H1 (cell line): ENCODE data around the gene SLC28A1. TPM values are rescaled to one million over a fixed set of nuclear protein-coding genes. Genes with fewer than 3 reads are reported as not detected.
A peak's percentile ranks its signal among the peaks of the same experiment; 100 is the strongest.

Source experiments
- CTCF ChIA-PET: fragments of 300-600 bp; sonication (Branson Sonifier 250); formaldehyde crosslinking; loops from one replicate; lab custom pipeline; 2021; ENCODE audit not compliant: partially characterized antibody; lab: Charles Lee
- POLR2A ChIA-PET: fragments of 300-600 bp; sonication (Branson Sonifier 250); formaldehyde crosslinking; loops from one replicate; lab custom pipeline; 2021; ENCODE audit warnings: inconsistent platforms; ENCODE audit not compliant: partially characterized antibody; lab: Charles Lee
- DNase-seq, 2 experiments: peaks; one replicate each; pipeline versions ENCODE4 v3.0.0 to v3.0.0-alpha.2; 2010 to 2022; ENCODE audit warnings: low spot score in 2 of 2, low read depth in 1 of 2, mixed read lengths in 1 of 2
- FAIRE-seq: peaks from 2 replicates; lab custom pipeline; 2011; peaks lifted over from hg19 to GRCh38; lab: Jason Lieb, UNC
- H2AFZ ChIP-seq: 2 replicates; pipeline ENCODE4 v1.8.1; 2012; ENCODE audit warnings: low read length, inconsistent platforms
- H2AK5ac ChIP-seq: 2 replicates; pipeline ENCODE4 v1.6.1; 2013; ENCODE audit warnings: low read depth, low read length
- H2BK120ac ChIP-seq: replicated peaks from 2 replicates; pipeline ENCODE3; 2013; ENCODE audit warnings: low read depth, low read length, inconsistent platforms
- H2BK12ac ChIP-seq: 2 replicates; pipeline ENCODE4 v1.6.1; 2013; ENCODE audit warnings: low read depth, low read length
- H2BK15ac ChIP-seq: 2 replicates; pipeline ENCODE4 v1.6.1; 2013; ENCODE audit warnings: low read length
- H2BK20ac ChIP-seq: 2 replicates; pipeline ENCODE4 v1.6.1; 2013; ENCODE audit warnings: low read length
- H2BK5ac ChIP-seq: 2 replicates; pipeline ENCODE4 v1.6.1; 2013; ENCODE audit warnings: low read depth, low read length
- H3K14ac ChIP-seq: 2 replicates; pipeline ENCODE4 v1.6.1; 2013; ENCODE audit warnings: inconsistent platforms; ENCODE audit not compliant: insufficient read length
- H3K18ac ChIP-seq: 2 replicates; pipeline ENCODE4 v1.6.1; 2013; ENCODE audit warnings: low read length; ENCODE audit errors: extremely low read depth
- H3K23ac ChIP-seq: 2 replicates; pipeline ENCODE4 v1.6.1; 2013; ENCODE audit warnings: inconsistent platforms; ENCODE audit not compliant: insufficient read length
- H3K23me2 ChIP-seq: 2 replicates; pipeline ENCODE4 v1.6.1; 2013; ENCODE audit warnings: low read depth, low read length
- H3K27ac ChIP-seq: 2 replicates; pipeline ENCODE4 v1.6.1; 2011; ENCODE audit warnings: low read depth, low read length, inconsistent platforms
- H3K27me3 ChIP-seq, 4 experiments: replicated peaks in 1 of 4; 1 replicate in 1 of 4; 2 replicates in 3 of 4; pipeline versions ENCODE4 v1.6.1 to v1.8.1; 2011 to 2013; ENCODE audit warnings: low read length in 3 of 4, mild to moderate bottlenecking in 3 of 4, inconsistent platforms in 2 of 4, mixed read lengths in 2 of 4, moderate library complexity in 1 of 4; ENCODE audit not compliant: control insufficient read depth in 3 of 4, insufficient read depth in 3 of 4; ENCODE audit errors: extremely low read depth in 1 of 4
- H3K36me3 ChIP-seq, 4 experiments: 2 replicates each; pipeline versions ENCODE4 v1.6.1 to v1.8.1; 2011 to 2013; ENCODE audit warnings: mild to moderate bottlenecking in 4 of 4, low read length in 3 of 4, moderate library complexity in 2 of 4, control low read depth in 1 of 4, inconsistent platforms in 1 of 4; ENCODE audit not compliant: insufficient read depth in 4 of 4, control insufficient read depth in 2 of 4
- H3K4ac ChIP-seq: replicated peaks from 2 replicates; pipeline ENCODE3; 2013; ENCODE audit warnings: low read length, low read depth, mixed read lengths, inconsistent platforms; ENCODE audit not compliant: insufficient read length
- H3K4me1 ChIP-seq, 4 experiments: replicated peaks in 1 of 4; 1 replicate in 1 of 4; 2 replicates in 3 of 4; pipeline versions ENCODE4 v1.6.1 to v1.8.1; 2011 to 2013; ENCODE audit warnings: low read length in 3 of 4, inconsistent platforms in 2 of 4, mixed read lengths in 1 of 4; ENCODE audit not compliant: insufficient read depth in 4 of 4, control insufficient read depth in 3 of 4
- H3K4me2 ChIP-seq, 2 experiments: 2 replicates each; pipeline versions ENCODE4 v1.6.1 to v1.8.1; 2011 to 2013; ENCODE audit warnings: low read depth in 2 of 2, low read length in 2 of 2, control low read depth in 1 of 2, inconsistent platforms in 1 of 2, mild to moderate bottlenecking in 1 of 2; ENCODE audit not compliant: insufficient read depth in 1 of 2
- H3K4me3 ChIP-seq, 4 experiments: fragments of 200-600, 300-600 bp in 1 of 4; sonication (generic), shearing (Covaris generic), sonication (Bioruptor Twin) in 1 of 4; 2 replicates each; pipeline versions ENCODE4 v1.5.1 to v1.8.1; 2011 to 2016; ENCODE audit warnings: low read length in 4 of 4, low read depth in 3 of 4, control low read depth in 2 of 4, inconsistent platforms in 2 of 4, mild to moderate bottlenecking in 2 of 4, mixed read lengths in 1 of 4, moderate library complexity in 1 of 4; ENCODE audit not compliant: insufficient read depth in 2 of 4; ENCODE audit errors: extremely low read depth in 1 of 4
- H3K56ac ChIP-seq: replicated peaks from 2 replicates; pipeline ENCODE3; 2013; ENCODE audit warnings: low read depth, mild to moderate bottlenecking, mixed read lengths, low read length, inconsistent platforms; ENCODE audit not compliant: insufficient read length
- H3K79me1 ChIP-seq: 2 replicates; pipeline ENCODE4 v1.6.1; 2013; ENCODE audit warnings: low read depth, low read length, control low read depth
- H3K79me2 ChIP-seq, 2 experiments: 2 replicates each; pipeline versions ENCODE4 v1.6.1 to v1.8.1; 2012 to 2013; ENCODE audit warnings: low read length in 2 of 2, mild to moderate bottlenecking in 2 of 2, inconsistent platforms in 1 of 2; ENCODE audit not compliant: insufficient read depth in 2 of 2, control insufficient read depth in 1 of 2
- H3K9ac ChIP-seq, 4 experiments: replicated peaks in 1 of 4; 1 replicate in 1 of 4; 2 replicates in 3 of 4; pipeline versions ENCODE4 v1.6.1 to v1.8.1; 2011 to 2013; ENCODE audit warnings: low read depth in 3 of 4, low read length in 3 of 4, control low read depth in 2 of 4, mild to moderate bottlenecking in 2 of 4, moderate library complexity in 2 of 4, inconsistent platforms in 1 of 4; ENCODE audit errors: extremely low read depth in 1 of 4
- H3K9me3 ChIP-seq, 2 experiments: 2 replicates each; pipeline versions ENCODE4 v1.6.1 to v1.8.1; 2012 to 2013; ENCODE audit warnings: mild to moderate bottlenecking in 2 of 2, moderate library complexity in 2 of 2, control low read depth in 1 of 2, inconsistent platforms in 1 of 2, low read depth in 1 of 2, low read length in 1 of 2, mixed read lengths in 1 of 2; ENCODE audit not compliant: insufficient read depth in 2 of 2
- H4K20me1 ChIP-seq, 2 experiments: replicated peaks in 1 of 2; 2 replicates each; pipeline versions ENCODE3 to v1.8.1; 2011 to 2013; ENCODE audit warnings: inconsistent platforms in 2 of 2, low read length in 2 of 2, mild to moderate bottlenecking in 1 of 2; ENCODE audit not compliant: insufficient read depth in 2 of 2, control insufficient read depth in 1 of 2
- H4K5ac ChIP-seq: 2 replicates; pipeline ENCODE4 v1.6.1; 2013; ENCODE audit warnings: low read length, low read depth, mixed read lengths, inconsistent platforms; ENCODE audit not compliant: insufficient read length
- H4K8ac ChIP-seq: 2 replicates; pipeline ENCODE4 v1.8.0; 2013; ENCODE audit warnings: mild to moderate bottlenecking, moderate library complexity, low read length, inconsistent platforms; ENCODE audit not compliant: insufficient read depth; ENCODE audit errors: extremely low read depth
- H4K91ac ChIP-seq: replicated peaks from 2 replicates; pipeline ENCODE3; 2013; ENCODE audit warnings: low read length, mixed read lengths, inconsistent platforms; ENCODE audit not compliant: insufficient read length
- EZH2 ChIP-seq: fragments of 200-600 bp; sonication (generic); IDR thresholded peaks from 2 replicates; pipeline ENCODE4 v1.7.1; 2012; ENCODE audit warnings: low read depth, mild to moderate bottlenecking, moderate library complexity, low read length, inconsistent platforms; ENCODE audit not compliant: severe bottlenecking
- RNF2 ChIP-seq: fragments of 200-900, 300-1000 bp; sonication (generic); IDR thresholded peaks from 2 replicates; pipeline ENCODE4 v1.7.1; 2016; ENCODE audit warnings: borderline replicate concordance, low read depth, mild to moderate bottlenecking, antibody characterized with exemption, low read length; ENCODE audit not compliant: poor library complexity, severe bottlenecking; ENCODE audit errors: missing control alignments
- SAP30 ChIP-seq: fragments of 300-600 bp; sonication (generic); IDR thresholded peaks from 2 replicates; pipeline ENCODE4 v1.7.1; 2012; ENCODE audit warnings: low read length, moderate library complexity, mild to moderate bottlenecking, inconsistent platforms; ENCODE audit not compliant: insufficient read depth, insufficient replicate concordance
- SIX5 ChIP-seq: IDR thresholded peaks from 2 replicates; pipeline ENCODE4 v1.6.1; 2011; ENCODE audit warnings: mild to moderate bottlenecking, low read depth, low read length
- WGBS, 2 experiments: shearing (Covaris generic) in 1 of 2; methylation state at CpG; one replicate each; pipeline versions ENCODE4 v1.1.6 to v1.1.7; 2013 to 2015; ENCODE audit warnings: low lambda C conversion rate in 2 of 2, mixed read lengths in 2 of 2, inconsistent platforms in 1 of 2, low coverage in 1 of 2, missing lambda C conversion rate in 1 of 2; ENCODE audit not compliant: insufficient replicate concordance in 2 of 2, insufficient coverage in 1 of 2, insufficient read length in 1 of 2; ENCODE audit errors: extremely low coverage in 1 of 2, missing lambda C conversion rate in 1 of 2; 5-methylcytosine and 5-hydroxymethylcytosine counted together
- polyA plus RNA-seq, 7 experiments: library from polyadenylated mRNA; depleted of rRNA in 3 of 7; stranded (reverse) in 5 of 7; unstranded in 2 of 7; fragments of >200 nt in 5 of 7; fragments of 200-250 nt in 2 of 7; gene quantifications; 1 replicate in 5 of 7; 2 replicates in 1 of 7; 4 replicates in 1 of 7; pipeline versions ENCODE4 v1.2.1 to v1.2.3, GENCODE V29; 2011 to 2013; ENCODE audit warnings: missing spikeins in 2 of 7, mixed read lengths in 2 of 7
- total RNA-seq: library from RNA; stranded (reverse); fragmentation: NEBNext Ultra II Directional; extraction: Animal tissue kit (Norgen Biotek cat#: 25700); gene quantifications from 2 replicates; pipeline ENCODE4 v1.2.1, GENCODE V29; 2021

SLC28A1 gene
- total and polyA plus RNA-seq, 2 of the 8 experiments (the other 6 are each of a cell fraction or from before 2014, with no cell fraction given): 0.09 TPM; not detected in 1

DNA sequence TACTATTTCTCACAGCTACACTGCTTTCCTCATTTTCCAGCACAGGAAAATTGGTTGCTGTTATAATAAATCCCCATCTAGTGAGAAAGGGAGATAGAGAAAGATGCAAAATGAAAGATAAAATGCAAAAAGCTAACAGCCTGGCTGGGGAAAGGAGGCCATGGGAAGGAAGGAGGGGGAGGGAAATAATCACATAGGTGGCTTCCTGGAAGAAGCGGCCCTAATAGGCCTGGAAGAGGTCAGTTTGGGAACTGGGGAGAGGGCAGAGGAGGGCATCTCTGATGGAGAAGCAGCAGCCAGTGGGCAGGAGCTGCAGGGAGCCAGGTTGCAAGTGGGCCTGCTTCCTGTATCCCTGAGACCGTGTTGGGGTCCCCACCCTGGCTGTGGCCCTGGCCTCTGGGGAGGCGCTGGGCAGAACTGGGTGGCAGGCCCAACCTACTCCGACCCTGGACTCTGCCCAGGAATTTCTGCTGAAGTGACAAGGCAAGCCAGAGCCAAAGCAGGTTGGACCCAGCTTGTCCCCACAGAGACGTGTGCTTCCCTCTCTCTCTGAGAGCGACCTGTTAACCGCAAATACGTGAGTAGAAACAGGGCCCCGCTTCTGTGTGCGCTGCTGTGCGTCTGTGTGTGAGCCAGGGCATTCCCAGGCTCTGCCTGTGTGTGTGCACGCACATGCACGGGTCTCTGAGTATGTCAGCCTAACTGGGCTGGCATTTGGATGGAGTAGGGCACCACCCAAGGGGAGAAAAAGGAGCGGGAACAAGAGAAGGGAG lies 1.9 kb downstream of the SLC28A1 start:
- Histone ChIP-seq H2BK12ac (peak overlapping the region; percentile 55; the same call in 1 of the 2 replicates), H2AFZ (no peak overlapping the region), H3K79me1 (no peaks in the 10 kb centered on the region), H4K8ac (no peak overlapping the region), H3K56ac (no peak overlapping the region), H3K18ac (no peak overlapping the region), H3K23me2 (no peaks in the 10 kb centered on the region), H3K79me2 (no peaks in the 10 kb centered on the region), H2BK20ac (no peak overlapping the region), H3K14ac (no peak overlapping the region), H3K27ac (no peak overlapping the region), H2BK5ac (no peak overlapping the region), H3K9ac (no peak overlapping the region), H4K20me1 (no peaks in the 10 kb centered on the region), H3K4ac (no peak overlapping the region), H3K4me1 (peaks cover 0 to 8% (median 1%) of the 10 kb centered on the region in 4 experiments; a peak in 4 of 7 replicates), H3K23ac (no peak overlapping the region), H3K4me2 (no peak overlapping the region), H2BK15ac (no peak overlapping the region), H3K9me3 (no peaks in the 10 kb centered on the region), H3K27me3 (0 out of 7 replicates have a peak, but pooled peaks cover 0 to 3% (median 0%) of the 10 kb centered on the region in 4 experiments), H2BK120ac (no peak overlapping the region), H3K4me3 (no peak overlapping the region), H4K91ac (no peak overlapping the region), H3K36me3 (no peaks in the 10 kb centered on the region), H2AK5ac (no peak overlapping the region), H4K5ac (no peak overlapping the region)
- WGBS, 2 experiments: 88% methylated on average over 10 of the region's 14 CpGs; no CpG with 5 or more reads in 1 of the 2 experiments
- CTCF ChIA-PET: interaction anchor here (0.7 to 1.4 kb wide), 4 partner anchors 8 to 42 kb away, joined by 3 to 6 read pairs (median 4); no protein-coding TSS in a partner anchor
- DNase-seq (no peak), FAIRE-seq (no peak)
- TF ChIP-seq RNF2 (no peak), SAP30 (no peak), SIX5 (no peak), EZH2 (no peak)
- POLR2A ChIA-PET: interaction anchor here (1.3 to 1.4 kb wide), 2 partner anchors 12 to 34 kb away, joined by 4 to 7 read pairs; no protein-coding TSS in a partner anchor
